H1 (cell line): Measurements from ENCODE around the gene RASA4. TPM values are rescaled to one million over a fixed set of nuclear protein-coding genes. Genes with fewer than 3 reads are reported as not detected.
A peak's percentile ranks its signal among the peaks of the same experiment; 100 is the strongest.
"Not testable (repeated sequence)": the region's sequence is repeated elsewhere in the genome, so short reads cannot be mapped to it uniquely, and the experiment has no call there.

Source experiments
- CTCF ChIA-PET: fragments of 300-600 bp; sonication (Branson Sonifier 250); formaldehyde crosslinking; loops from one replicate; lab custom pipeline; 2021; ENCODE audit not compliant: partially characterized antibody; lab: Charles Lee
- POLR2A ChIA-PET: fragments of 300-600 bp; sonication (Branson Sonifier 250); formaldehyde crosslinking; loops from one replicate; lab custom pipeline; 2021; ENCODE audit warnings: inconsistent platforms; ENCODE audit not compliant: partially characterized antibody; lab: Charles Lee
- DNase-seq, 2 experiments: peaks; one replicate each; pipeline versions ENCODE4 v3.0.0 to v3.0.0-alpha.2; 2010 to 2022; ENCODE audit warnings: low spot score in 2 of 2, low read depth in 1 of 2, mixed read lengths in 1 of 2
- FAIRE-seq: peaks from 2 replicates; lab custom pipeline; 2011; peaks lifted over from hg19 to GRCh38; lab: Jason Lieb, UNC
- H2AFZ ChIP-seq: 2 replicates; pipeline ENCODE4 v1.8.1; 2012; ENCODE audit warnings: low read length, inconsistent platforms
- H2AK5ac ChIP-seq: 2 replicates; pipeline ENCODE4 v1.6.1; 2013; ENCODE audit warnings: low read depth, low read length
- H2BK120ac ChIP-seq: replicated peaks from 2 replicates; pipeline ENCODE3; 2013; ENCODE audit warnings: low read depth, low read length, inconsistent platforms
- H2BK12ac ChIP-seq: 2 replicates; pipeline ENCODE4 v1.6.1; 2013; ENCODE audit warnings: low read depth, low read length
- H2BK15ac ChIP-seq: 2 replicates; pipeline ENCODE4 v1.6.1; 2013; ENCODE audit warnings: low read length
- H2BK20ac ChIP-seq: 2 replicates; pipeline ENCODE4 v1.6.1; 2013; ENCODE audit warnings: low read length
- H2BK5ac ChIP-seq: 2 replicates; pipeline ENCODE4 v1.6.1; 2013; ENCODE audit warnings: low read depth, low read length
- H3K14ac ChIP-seq: 2 replicates; pipeline ENCODE4 v1.6.1; 2013; ENCODE audit warnings: inconsistent platforms; ENCODE audit not compliant: insufficient read length
- H3K18ac ChIP-seq: 2 replicates; pipeline ENCODE4 v1.6.1; 2013; ENCODE audit warnings: low read length; ENCODE audit errors: extremely low read depth
- H3K23ac ChIP-seq: 2 replicates; pipeline ENCODE4 v1.6.1; 2013; ENCODE audit warnings: inconsistent platforms; ENCODE audit not compliant: insufficient read length
- H3K23me2 ChIP-seq: 2 replicates; pipeline ENCODE4 v1.6.1; 2013; ENCODE audit warnings: low read depth, low read length
- H3K27ac ChIP-seq: 2 replicates; pipeline ENCODE4 v1.6.1; 2011; ENCODE audit warnings: low read depth, low read length, inconsistent platforms
- H3K27me3 ChIP-seq, 4 experiments: replicated peaks in 1 of 4; 1 replicate in 1 of 4; 2 replicates in 3 of 4; pipeline versions ENCODE4 v1.6.1 to v1.8.1; 2011 to 2013; ENCODE audit warnings: low read length in 3 of 4, mild to moderate bottlenecking in 3 of 4, inconsistent platforms in 2 of 4, mixed read lengths in 2 of 4, moderate library complexity in 1 of 4; ENCODE audit not compliant: control insufficient read depth in 3 of 4, insufficient read depth in 3 of 4; ENCODE audit errors: extremely low read depth in 1 of 4
- H3K36me3 ChIP-seq, 4 experiments: 2 replicates each; pipeline versions ENCODE4 v1.6.1 to v1.8.1; 2011 to 2013; ENCODE audit warnings: mild to moderate bottlenecking in 4 of 4, low read length in 3 of 4, moderate library complexity in 2 of 4, control low read depth in 1 of 4, inconsistent platforms in 1 of 4; ENCODE audit not compliant: insufficient read depth in 4 of 4, control insufficient read depth in 2 of 4
- H3K4ac ChIP-seq: replicated peaks from 2 replicates; pipeline ENCODE3; 2013; ENCODE audit warnings: low read length, low read depth, mixed read lengths, inconsistent platforms; ENCODE audit not compliant: insufficient read length
- H3K4me1 ChIP-seq, 4 experiments: replicated peaks in 1 of 4; 1 replicate in 1 of 4; 2 replicates in 3 of 4; pipeline versions ENCODE4 v1.6.1 to v1.8.1; 2011 to 2013; ENCODE audit warnings: low read length in 3 of 4, inconsistent platforms in 2 of 4, mixed read lengths in 1 of 4; ENCODE audit not compliant: insufficient read depth in 4 of 4, control insufficient read depth in 3 of 4
- H3K4me2 ChIP-seq, 2 experiments: 2 replicates each; pipeline versions ENCODE4 v1.6.1 to v1.8.1; 2011 to 2013; ENCODE audit warnings: low read depth in 2 of 2, low read length in 2 of 2, control low read depth in 1 of 2, inconsistent platforms in 1 of 2, mild to moderate bottlenecking in 1 of 2; ENCODE audit not compliant: insufficient read depth in 1 of 2
- H3K4me3 ChIP-seq, 4 experiments: fragments of 200-600, 300-600 bp in 1 of 4; sonication (generic), shearing (Covaris generic), sonication (Bioruptor Twin) in 1 of 4; 2 replicates each; pipeline versions ENCODE4 v1.5.1 to v1.8.1; 2011 to 2016; ENCODE audit warnings: low read length in 4 of 4, low read depth in 3 of 4, control low read depth in 2 of 4, inconsistent platforms in 2 of 4, mild to moderate bottlenecking in 2 of 4, mixed read lengths in 1 of 4, moderate library complexity in 1 of 4; ENCODE audit not compliant: insufficient read depth in 2 of 4; ENCODE audit errors: extremely low read depth in 1 of 4
- H3K56ac ChIP-seq: replicated peaks from 2 replicates; pipeline ENCODE3; 2013; ENCODE audit warnings: low read depth, mild to moderate bottlenecking, mixed read lengths, low read length, inconsistent platforms; ENCODE audit not compliant: insufficient read length
- H3K79me1 ChIP-seq: 2 replicates; pipeline ENCODE4 v1.6.1; 2013; ENCODE audit warnings: low read depth, low read length, control low read depth
- H3K79me2 ChIP-seq, 2 experiments: 2 replicates each; pipeline versions ENCODE4 v1.6.1 to v1.8.1; 2012 to 2013; ENCODE audit warnings: low read length in 2 of 2, mild to moderate bottlenecking in 2 of 2, inconsistent platforms in 1 of 2; ENCODE audit not compliant: insufficient read depth in 2 of 2, control insufficient read depth in 1 of 2
- H3K9ac ChIP-seq, 4 experiments: replicated peaks in 1 of 4; 1 replicate in 1 of 4; 2 replicates in 3 of 4; pipeline versions ENCODE4 v1.6.1 to v1.8.1; 2011 to 2013; ENCODE audit warnings: low read depth in 3 of 4, low read length in 3 of 4, control low read depth in 2 of 4, mild to moderate bottlenecking in 2 of 4, moderate library complexity in 2 of 4, inconsistent platforms in 1 of 4; ENCODE audit errors: extremely low read depth in 1 of 4
- H3K9me3 ChIP-seq, 2 experiments: 2 replicates each; pipeline versions ENCODE4 v1.6.1 to v1.8.1; 2012 to 2013; ENCODE audit warnings: mild to moderate bottlenecking in 2 of 2, moderate library complexity in 2 of 2, control low read depth in 1 of 2, inconsistent platforms in 1 of 2, low read depth in 1 of 2, low read length in 1 of 2, mixed read lengths in 1 of 2; ENCODE audit not compliant: insufficient read depth in 2 of 2
- H4K20me1 ChIP-seq, 2 experiments: replicated peaks in 1 of 2; 2 replicates each; pipeline versions ENCODE3 to v1.8.1; 2011 to 2013; ENCODE audit warnings: inconsistent platforms in 2 of 2, low read length in 2 of 2, mild to moderate bottlenecking in 1 of 2; ENCODE audit not compliant: insufficient read depth in 2 of 2, control insufficient read depth in 1 of 2
- H4K5ac ChIP-seq: 2 replicates; pipeline ENCODE4 v1.6.1; 2013; ENCODE audit warnings: low read length, low read depth, mixed read lengths, inconsistent platforms; ENCODE audit not compliant: insufficient read length
- H4K8ac ChIP-seq: 2 replicates; pipeline ENCODE4 v1.8.0; 2013; ENCODE audit warnings: mild to moderate bottlenecking, moderate library complexity, low read length, inconsistent platforms; ENCODE audit not compliant: insufficient read depth; ENCODE audit errors: extremely low read depth
- H4K91ac ChIP-seq: replicated peaks from 2 replicates; pipeline ENCODE3; 2013; ENCODE audit warnings: low read length, mixed read lengths, inconsistent platforms; ENCODE audit not compliant: insufficient read length
- WGBS, 2 experiments: shearing (Covaris generic) in 1 of 2; methylation state at CpG; one replicate each; pipeline versions ENCODE4 v1.1.6 to v1.1.7; 2013 to 2015; ENCODE audit warnings: low lambda C conversion rate in 2 of 2, mixed read lengths in 2 of 2, inconsistent platforms in 1 of 2, low coverage in 1 of 2, missing lambda C conversion rate in 1 of 2; ENCODE audit not compliant: insufficient replicate concordance in 2 of 2, insufficient coverage in 1 of 2, insufficient read length in 1 of 2; ENCODE audit errors: extremely low coverage in 1 of 2, missing lambda C conversion rate in 1 of 2; 5-methylcytosine and 5-hydroxymethylcytosine counted together
- polyA plus RNA-seq, 7 experiments: library from polyadenylated mRNA; depleted of rRNA in 3 of 7; stranded (reverse) in 5 of 7; unstranded in 2 of 7; fragments of >200 nt in 5 of 7; fragments of 200-250 nt in 2 of 7; gene quantifications; 1 replicate in 5 of 7; 2 replicates in 1 of 7; 4 replicates in 1 of 7; pipeline versions ENCODE4 v1.2.1 to v1.2.3, GENCODE V29; 2011 to 2013; ENCODE audit warnings: missing spikeins in 2 of 7, mixed read lengths in 2 of 7
- total RNA-seq: library from RNA; stranded (reverse); fragmentation: NEBNext Ultra II Directional; extraction: Animal tissue kit (Norgen Biotek cat#: 25700); gene quantifications from 2 replicates; pipeline ENCODE4 v1.2.1, GENCODE V29; 2021

The RASA4 gene
- total and polyA plus RNA-seq, 2 of the 8 experiments (the other 6 are each of a cell fraction or from before 2014, with no cell fraction given): 19.6 to 23.4 TPM

- H3K4me2 ChIP-seq, H3K4me1 ChIP-seq, H4K8ac ChIP-seq, H2BK5ac ChIP-seq, H4K91ac ChIP-seq, H2BK12ac ChIP-seq, H3K14ac ChIP-seq, CTCF ChIA-PET, H2BK120ac ChIP-seq, H3K27me3 ChIP-seq, H3K79me1 ChIP-seq, H3K79me2 ChIP-seq, H3K4ac ChIP-seq, H3K36me3 ChIP-seq, H3K18ac ChIP-seq, H2BK15ac ChIP-seq, H2BK20ac ChIP-seq, H3K23me2 ChIP-seq, H4K20me1 ChIP-seq, H3K9ac ChIP-seq, H2AK5ac ChIP-seq, H3K4me3 ChIP-seq, H2AFZ ChIP-seq, H3K56ac ChIP-seq, FAIRE-seq, H3K27ac ChIP-seq, POLR2A ChIA-PET, H4K5ac ChIP-seq, H3K9me3 ChIP-seq, H3K23ac ChIP-seq: not testable (repeated sequence)
- peak in 1 of 2 experiments; percentile 48 for DNase-seq
- WGBS, 2 experiments: 91% methylated on average over 1 of the region's 8 CpGs; no CpG with 5 or more reads in 1 of the 2 experiments
These were observed 89.4 kb downstream of the RASA4 start for GRCh38 chr7:102527182-102527581.

DNA sequence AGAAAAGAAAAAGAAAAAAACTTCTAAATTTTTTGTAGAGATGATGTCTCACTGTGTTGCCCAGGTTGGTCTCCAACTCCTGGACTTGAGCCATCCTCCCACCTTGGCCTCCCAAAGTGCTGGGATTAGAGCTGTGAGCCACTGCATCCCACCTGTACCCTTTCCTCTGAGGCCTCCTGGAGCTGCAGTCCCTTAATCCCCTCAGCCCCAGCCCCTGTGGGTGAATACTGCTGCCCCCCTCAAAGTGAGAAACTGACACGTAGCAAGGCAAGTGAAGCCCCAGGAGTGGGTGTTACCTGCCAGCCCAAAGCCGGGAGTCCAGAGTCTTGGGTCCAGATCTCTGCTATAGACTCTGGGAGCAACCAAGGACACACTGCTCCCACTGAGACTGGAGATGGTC lies 91.8 kb downstream of the RASA4 start:
- H3K9me3 ChIP-seq, H3K4me3 ChIP-seq, H3K79me2 ChIP-seq, H4K5ac ChIP-seq, H3K79me1 ChIP-seq, H2BK5ac ChIP-seq, H2BK12ac ChIP-seq, H3K14ac ChIP-seq, FAIRE-seq, H3K56ac ChIP-seq, H2AFZ ChIP-seq, H2BK15ac ChIP-seq, H3K18ac ChIP-seq, H3K4me1 ChIP-seq, POLR2A ChIA-PET, H2BK20ac ChIP-seq, H3K23ac ChIP-seq, H4K91ac ChIP-seq, H3K9ac ChIP-seq, H3K36me3 ChIP-seq, H4K20me1 ChIP-seq, CTCF ChIA-PET, H3K23me2 ChIP-seq, H3K4ac ChIP-seq, H3K27ac ChIP-seq, H4K8ac ChIP-seq, H2AK5ac ChIP-seq, H3K27me3 ChIP-seq, H3K4me2 ChIP-seq, H2BK120ac ChIP-seq: not testable (repeated sequence)
- WGBS, 2 experiments: 100% methylated on average over 1 of the region's 2 CpGs; no CpG with 5 or more reads in 1 of the 2 experiments
- peak in 1 of 2 experiments; percentile 51 for DNase-seq
